Right kidney (tissue), 1 donor: ENCODE results near the gene MED25.

Experiments
- DNase-seq: peaks from one replicate; pipeline ENCODE4 v3.0.0-alpha.2; 2016

Gene MED25

DNA sequence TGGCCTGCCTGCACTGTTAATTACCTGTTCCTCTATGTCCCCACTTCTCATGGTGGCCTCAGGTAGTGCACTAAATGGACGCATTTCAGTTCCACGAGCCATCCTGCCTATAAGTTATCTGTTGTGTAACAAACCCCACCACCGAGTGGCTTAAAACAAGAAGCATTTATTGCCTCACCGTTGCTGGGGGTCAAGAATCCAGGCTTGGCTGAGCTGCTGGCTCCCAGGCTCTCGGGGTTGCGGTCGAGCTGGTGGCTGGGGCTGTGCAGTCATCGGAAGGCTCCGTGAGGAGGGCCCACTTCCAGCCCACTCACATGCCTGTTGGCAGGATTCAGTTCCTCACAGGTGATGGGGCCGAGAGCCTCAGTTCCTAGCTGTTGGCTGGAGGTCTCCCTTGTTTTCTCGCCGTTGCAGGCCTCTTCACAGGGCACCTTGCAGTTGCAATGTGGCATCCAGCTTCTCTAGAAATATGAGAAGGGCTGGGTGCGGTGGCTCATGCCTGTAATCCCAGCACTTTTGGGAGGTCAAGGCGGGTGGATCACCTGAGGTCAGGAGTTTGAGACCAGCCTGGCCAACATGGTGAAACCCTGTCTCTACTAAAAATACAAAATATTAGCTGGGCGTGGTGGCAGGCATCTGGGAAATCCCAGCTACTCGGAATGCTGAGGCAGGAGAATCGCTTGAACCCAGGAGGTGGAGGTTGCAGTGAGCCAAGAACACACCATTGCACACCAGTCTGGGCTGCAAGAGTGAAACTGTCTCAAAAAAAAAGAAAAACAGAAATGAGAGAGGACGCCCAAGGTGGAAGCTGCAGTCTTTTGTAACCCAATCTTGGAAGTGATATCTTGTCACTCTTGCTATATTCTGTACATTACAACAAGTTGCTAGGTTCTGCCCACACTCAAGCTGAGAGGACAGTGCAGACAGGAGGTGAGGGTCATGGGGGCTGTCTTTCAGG, 26.3 kb downstream of the MED25 start:
- no peak for DNase-seq

DNA sequence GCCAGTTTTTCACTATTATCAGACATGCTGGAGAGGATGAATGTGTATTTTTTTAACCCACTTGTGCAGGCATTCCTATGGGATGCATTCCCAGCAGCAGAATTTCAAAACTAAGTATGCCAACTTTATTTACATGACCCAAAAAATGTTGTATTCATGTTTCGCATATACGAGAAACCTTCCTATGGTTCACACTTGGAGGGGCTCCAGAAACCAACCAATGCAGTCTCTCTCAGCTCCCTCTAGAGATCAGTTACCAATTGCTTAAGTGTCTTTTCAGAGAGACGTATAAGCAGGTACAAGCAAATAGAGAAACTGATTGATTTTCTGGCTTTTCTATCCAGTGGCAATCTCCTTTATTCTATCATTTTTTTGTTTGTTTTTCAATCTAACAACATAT, 27.3 kb downstream of the MED25 start:
- no peak for DNase-seq

DNA sequence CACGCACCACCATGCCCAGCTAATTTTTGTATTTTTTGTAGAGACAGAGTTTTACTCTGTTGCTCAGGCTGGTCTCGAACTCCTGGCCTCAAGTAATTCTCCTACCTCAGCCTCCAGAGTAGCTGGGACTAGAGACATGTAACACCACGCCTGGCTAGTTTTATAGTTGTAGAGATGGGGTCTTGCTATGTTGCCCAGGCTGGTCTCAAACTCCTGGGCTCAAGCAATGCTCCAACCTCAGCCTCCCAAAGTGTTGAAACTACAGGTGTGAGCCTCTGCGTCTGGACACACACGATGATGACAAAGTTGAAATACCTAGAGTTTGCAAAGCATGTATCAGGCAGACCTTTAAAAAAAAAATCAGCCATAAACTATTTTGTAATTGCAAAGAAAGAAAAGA, 28.3 kb downstream of the MED25 start:
- DNase-seq, result no peak

DNA sequence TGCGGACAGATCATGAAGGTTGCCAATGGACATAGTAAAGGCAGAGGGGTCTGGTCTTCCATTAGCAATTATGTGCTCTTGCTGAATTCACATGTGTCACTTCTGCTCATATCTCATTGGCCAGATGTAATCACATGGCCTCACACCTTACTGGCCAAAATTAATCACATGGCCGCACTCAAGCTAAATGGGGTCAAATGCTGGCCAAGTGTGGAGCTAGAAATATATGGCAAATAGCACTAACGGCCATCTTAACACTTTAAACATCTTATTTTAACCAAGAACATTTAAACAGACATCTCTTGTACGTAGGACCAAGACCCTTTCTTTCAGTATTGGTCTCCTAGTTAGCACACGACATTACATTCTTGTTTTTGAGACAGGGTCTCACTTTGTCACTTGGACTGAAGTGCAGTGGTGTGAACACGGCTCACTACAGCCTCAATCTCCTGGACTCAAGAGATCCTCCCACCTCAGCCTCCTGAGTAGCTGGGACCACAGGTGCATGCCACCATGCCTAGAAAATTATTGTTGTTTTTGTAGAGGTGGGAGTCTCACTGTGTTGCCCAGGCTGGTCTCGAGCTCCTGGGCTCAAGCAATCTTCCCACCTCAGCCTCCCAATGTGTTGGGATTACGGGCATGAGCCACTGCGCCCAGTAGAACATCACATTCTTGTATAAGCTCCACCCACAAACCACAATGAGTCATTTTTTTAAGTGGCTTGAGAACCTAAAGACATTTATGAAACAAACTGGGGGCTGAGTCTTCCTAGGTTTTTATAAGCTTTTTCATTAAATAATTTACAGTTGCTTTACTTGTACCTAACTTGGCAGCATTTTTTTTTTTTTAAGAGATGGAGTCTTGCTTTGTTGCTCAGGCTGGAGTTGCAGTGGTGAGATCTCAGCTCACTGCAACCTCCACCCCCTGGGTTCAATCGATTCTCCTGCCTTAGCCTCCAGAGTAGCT, 29.9 kb downstream of the MED25 start:
- no peak for DNase-seq

DNA sequence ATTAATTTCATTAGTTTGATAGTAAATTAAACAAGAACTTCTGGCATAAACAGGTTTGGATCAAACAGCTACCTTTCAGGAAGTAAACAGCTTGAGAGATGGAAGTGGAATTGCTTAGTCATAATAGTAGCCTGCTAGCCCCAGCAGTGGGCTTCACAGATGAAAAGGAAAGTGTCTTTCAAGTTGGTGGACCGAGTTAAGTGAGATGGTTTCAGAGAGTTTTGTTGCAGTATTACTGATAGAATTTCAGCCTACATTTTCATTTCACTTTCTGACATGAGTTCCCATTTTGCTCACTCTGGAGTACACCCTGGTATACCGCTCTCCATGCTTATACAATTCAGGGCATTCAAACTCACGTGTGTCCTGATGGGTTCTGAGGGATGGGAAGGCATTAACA, 30.8 kb downstream of the MED25 start:
- DNase-seq, result no peak

DNA sequence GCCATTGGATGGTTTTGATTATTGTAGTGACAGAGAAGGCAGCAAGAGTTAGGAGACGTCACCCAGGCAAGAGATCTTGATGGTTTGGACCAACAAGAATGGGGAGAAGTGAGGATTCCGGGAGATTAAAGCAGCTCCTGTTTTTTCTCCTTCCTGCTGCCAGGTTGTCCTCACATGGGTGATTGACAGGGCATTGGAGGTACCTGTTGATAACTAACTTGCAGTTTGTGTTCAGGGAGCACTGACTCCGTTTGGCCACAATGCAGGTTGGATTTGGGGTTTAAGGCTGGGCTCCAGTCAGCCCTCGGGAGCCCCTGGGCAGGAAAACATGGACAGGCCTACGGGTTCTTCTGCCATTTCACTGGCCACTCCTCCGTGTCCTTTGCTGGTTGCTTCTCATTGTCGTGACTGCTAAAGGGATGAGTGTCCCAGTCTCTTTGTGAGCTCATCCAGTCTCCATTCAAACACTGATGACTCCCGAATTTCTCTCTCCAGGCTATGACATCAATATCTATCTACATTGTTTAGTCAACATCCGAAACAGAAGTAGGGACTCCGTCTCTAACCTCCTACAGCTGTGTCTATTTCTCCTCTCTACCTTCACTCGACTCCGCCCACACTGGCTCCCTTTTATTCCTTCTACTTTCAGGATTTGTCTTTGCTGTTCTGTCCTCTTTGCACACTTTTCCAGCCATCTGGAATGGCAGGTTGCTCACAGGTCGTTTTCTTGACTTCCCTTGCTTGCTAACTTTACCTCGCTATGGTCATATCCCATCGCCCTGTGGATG, 31.5 kb downstream of the MED25 start:
- DNase-seq, result no peak

DNA sequence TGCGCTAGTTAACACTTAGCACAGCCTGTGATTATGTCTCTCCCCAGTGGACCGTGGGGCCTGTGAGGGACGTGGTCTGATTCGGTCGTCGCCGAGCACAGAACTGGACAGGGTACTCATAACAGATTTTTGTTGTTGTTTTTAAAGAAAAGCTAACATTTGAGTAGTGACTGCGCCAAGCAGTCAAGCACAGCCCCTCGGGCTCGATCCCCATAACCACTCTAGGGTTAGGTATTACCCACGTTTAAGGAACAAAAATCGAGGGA, 32.1 kb downstream of the MED25 start:
- DNase-seq, result no peak

DNA sequence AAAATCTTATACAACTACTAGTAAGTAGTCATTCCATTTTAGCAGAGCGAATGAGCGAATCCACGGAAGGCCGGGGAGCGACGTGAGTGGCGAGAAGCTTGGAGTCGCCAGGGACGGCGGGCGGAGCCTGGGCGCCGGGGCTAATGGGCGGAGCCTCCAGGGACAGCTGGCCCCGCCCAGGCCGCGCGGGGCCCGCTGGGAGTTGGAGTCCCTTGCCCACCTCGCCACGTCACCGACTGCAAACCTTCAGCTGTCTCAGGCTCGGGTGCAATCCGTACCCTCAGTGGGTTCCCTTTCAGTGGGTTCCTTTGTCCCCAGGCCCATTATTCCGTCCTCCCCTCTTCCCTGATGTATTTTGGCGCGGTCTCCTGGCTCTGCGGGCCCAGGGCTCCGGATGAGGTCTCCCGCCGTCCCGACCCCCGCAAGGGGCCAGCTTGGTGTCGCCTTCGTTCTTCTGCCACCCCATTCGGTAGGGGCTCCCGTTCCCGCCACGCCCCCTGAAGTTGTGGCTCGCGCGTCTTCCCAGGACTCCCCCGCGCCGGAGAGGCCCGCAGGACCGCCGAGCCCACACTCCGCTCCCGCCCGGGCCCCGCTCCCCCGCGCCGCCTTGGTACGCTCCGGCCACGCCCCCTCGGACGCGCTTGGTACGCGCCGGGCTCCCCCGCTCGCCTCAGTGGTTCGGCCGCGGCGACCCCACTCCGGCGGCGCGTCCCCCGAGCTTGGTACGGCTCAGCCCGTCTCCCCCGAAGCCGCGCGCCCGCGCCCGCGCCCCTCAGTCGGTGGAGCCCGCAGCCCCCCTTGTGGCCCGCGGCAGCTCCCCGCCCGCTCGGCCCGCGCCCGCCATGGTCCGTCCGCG, 32.6 kb downstream of the MED25 start, which contains the start of gene PTOV1:
PTOV1 (plus strand) TSS at position 673 of the 856 bp plus-strand sequence.
- peak; percentile 95 for DNase-seq

DNA sequence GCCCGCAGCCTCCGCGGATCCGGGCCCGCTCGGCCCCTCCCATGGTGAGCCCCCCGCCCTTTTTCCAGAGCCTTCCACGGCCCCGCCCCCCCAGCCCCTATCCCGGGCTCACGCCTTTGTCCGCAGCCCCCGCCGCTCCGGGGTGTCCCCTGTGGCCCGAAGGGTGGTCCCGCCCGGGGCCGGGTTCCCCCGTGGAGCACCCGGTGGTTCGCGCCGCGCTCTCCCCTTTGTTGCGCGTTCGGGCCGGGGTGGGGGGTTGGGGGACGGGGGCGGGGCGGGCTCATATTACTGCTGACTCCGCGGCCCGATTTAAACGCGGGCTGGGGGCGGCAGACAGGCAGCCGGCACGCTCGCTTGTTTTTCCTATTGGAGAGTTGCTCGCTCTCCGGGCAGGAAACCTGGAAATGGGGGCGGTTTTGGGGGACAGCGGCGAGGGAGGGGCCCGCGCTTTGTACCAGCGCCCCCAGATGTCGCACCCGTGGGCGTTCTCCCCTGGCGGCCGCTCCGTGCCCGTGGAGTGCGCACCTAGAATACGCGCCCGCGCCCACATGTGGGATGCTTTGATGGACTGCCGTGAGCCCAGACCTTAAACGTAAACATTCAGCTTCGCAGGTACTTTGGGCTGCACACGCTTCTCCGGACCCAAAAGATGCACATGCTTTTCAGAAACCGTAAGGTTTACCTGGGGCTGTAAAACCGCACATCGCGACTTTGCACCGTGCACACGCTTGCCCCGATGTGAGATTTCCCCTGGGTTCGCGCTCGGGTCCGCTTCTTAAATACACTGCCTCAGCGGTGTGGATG, 33.6 kb downstream of the MED25 start:
- DNase-seq, result peak; percentile 34

DNA sequence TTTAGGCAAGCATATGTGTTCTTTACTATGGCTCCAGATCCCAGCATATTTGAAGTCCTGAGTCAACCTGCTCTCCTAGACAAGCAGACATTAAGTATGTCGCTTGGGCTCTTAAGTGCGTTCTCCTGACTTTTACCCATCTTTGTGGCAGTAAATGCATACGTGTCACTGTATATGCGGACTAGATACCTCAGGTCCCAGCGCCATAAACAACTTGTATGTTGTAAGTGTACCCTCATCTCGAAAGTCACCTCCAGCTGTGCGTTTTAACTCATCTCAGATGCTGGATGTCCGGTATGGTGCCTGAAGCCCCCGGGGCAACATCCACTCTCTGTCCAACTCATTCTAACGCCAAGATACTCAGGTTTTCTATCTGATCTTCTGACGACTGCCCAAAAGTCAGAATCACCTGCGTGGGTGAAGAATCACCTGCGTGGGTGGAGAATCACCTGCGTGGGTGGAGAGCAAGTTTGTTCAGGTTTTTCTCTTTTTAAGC, 34.6 kb downstream of the MED25 start:
- DNase-seq, result no peak

DNA sequence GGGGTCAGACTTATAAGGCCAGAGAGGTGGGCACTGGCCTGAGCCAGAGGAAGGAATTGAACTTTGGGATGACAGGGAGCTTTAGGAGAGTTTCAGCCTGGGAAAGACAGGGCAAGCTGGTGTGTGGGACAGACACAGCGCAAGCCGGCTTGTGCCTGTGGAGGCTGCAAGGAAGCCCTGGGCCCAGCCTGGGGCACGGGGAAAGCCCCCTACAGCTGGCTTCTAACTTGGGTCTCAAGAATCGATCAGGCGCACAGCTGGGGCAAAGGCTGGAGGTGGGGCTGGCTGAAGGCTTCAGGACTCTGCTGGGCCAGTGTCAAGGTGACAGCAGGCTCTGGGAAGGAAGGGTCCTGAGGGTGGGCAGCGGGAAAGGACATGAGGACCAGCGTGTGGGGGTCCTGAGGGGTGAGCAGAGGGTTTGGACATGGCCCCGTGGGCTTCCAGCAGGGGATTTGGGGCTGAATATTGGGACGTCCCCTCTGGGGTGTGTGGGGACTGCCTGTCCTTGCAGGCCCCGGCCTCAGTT, 35.8 kb downstream of the MED25 start:
- no peak for DNase-seq

DNA sequence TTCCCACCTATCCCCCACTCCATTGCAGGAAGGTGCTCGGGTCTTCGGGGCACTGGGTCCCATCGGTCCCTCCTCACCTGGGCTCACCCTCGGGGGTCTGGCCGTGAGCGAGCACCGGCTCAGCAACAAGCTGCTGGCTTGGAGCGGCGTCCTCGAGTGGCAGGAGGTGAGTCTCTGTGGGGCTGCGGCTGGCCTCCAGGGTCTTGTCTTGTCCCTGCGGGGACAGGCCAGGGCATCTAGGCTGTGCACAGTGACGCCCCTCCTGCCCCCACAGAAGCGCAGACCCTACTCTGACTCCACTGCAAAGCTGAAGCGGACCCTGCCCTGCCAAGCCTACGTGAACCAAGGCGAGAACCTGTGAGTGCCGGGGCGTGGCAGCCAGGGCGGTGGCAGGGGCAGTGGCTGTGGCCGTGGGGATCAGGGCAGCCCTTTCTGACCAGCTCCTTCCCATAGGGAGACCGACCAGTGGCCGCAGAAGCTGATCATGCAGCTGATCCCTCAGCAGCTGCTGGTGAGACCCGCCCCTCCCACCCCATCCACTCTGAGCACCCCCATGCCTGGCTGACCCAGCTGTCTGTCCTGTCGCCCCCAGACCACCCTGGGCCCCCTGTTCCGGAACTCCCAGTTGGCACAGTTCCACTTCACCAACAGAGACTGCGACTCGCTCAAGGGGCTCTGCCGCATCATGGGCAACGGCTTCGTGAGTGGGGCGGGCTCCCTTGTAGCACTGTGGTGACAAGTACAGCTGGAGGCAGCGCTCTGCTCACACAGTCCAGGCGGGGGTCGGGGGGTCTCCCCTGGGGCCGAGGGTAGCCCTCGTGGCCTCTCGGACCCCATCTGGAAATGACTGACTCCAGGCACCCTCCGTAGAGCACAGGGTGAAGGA, 36.5 kb downstream of the MED25 start:
- DNase-seq, result no peak

DNA sequence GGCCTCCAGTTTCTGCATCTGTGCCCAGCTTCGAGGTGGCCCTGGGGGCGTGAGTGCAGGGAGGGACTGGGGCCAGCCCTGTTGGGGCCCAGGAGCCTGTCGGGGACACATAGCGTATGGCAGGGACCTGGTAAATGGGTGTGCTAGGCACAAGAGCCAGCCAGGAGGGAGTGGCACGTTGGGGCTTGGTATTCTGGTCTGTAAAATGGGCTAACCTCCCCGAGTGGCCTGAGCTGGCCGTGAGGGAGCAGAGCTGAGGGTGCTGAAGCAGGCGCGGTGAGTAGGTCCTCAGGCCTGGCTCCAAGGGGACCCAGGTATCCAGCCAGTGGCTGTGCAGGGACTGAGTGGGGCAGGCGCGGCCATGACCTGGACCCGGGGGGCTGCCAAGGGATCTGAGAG, 37.2 kb downstream of the MED25 start:
- no peak for DNase-seq

DNA sequence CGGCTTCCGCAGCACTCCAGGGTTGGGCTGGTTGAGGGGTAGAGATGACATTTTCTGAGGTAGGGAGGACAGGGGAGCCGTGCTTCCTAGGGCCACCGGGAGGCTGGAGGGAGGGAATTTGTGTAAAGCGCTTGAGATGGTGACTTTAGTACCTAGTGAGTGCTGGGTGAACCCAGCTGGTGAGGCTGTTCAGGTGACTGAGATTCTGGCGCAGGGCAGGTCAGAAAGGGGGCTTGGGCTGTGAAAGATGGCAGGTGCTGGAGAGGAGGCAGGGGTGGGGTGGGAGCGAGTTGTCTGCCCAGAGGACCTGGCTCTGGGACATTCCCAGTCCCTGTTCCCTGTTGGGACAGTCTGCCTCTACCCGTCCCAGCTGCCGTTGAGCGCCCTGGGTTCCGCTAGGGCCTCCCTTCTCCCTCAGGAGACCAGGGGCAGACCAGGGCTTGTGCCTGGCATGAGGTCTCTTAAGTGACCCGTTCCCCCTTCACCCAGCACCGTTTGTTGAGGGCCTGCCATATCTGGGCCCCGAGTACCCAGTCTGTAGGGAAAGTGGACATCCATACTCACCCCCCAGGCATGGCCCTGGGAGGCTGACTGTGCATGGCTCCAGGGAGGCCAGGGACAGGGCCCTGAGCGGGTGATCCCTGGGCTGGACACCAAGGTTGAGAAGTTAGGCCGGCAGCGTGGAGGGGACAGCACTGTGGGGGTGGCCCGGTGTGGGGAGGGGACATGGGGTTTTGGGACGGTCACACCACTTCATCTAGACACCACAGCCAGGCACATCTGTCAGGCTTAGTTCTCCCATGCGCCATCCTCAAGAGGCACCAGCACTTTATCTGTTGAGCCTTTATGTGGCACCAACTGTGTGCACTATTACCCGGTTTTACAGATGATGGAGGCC, 37.8 kb downstream of the MED25 start:
- no peak for DNase-seq

DNA sequence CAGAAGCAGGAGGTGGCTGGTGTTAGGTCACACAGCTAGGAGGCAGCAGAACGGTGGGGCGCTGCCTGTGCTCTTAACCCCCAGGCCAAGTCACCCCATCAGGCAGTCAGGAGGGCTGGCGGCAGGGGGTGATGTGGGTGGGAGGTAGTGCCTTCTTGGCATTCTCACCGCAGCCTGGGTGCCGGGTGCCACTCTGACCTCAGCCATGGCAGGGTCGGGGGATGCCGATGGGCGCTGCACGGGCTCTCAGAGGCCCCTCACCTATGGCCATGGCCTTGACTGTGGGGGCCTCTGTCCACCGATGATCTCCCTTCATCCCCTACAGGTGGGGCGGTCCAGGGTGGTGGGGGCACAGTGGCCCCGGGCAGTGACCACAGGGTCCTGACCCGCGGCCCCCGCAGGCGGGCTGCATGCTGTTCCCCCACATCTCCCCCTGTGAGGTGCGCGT, 38.5 kb downstream of the MED25 start:
- no peak for DNase-seq

DNA sequence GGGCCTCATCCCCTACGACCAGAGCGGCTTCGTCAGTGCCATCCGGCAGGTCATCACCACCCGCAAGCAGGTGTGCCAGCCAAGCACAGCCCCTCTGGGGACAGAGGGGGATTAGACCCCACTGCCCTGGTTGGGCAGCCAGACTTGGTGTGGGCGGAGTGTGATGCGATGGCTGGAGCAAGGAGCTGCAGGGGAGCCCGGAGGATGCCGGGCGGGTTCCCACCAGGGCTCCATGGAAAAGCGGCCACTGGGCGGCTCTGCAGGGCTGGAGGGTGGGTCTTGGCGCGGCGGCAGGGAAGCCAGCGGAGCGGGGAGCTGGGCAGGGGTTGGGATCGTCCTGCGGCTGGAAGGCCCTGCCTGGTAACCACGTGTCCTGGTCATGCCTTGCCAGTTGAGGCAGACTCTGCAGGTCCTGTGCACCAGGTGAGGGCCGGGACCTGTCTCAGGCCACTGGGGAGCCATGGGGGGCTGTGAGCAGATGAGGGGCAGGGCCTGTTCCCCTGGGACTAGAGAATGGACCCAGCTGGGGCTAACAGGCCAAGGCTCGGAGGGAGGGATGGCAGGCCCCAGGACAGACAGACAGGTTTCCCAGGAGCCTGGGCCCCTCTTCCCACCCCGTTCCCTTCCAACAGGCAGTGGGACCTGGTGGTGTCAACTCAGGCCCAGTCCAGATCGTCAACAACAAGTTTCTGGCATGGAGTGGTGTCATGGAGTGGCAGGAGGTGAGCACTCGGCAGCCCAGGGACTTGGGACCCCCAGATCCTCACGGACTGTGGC, 39.2 kb downstream of the MED25 start:
- DNase-seq, result no peak

DNA sequence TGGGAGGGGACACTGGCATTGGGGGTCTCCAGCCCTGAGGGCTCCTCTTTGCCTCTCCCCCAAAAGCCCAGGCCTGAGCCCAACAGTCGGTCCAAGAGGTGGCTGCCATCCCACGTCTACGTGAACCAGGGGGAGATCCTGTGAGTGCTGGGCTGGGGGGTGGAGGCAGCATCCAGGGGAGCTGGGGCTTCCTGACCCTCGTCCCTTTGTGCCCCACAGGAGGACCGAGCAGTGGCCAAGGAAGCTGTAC, 39.7 kb downstream of the MED25 start:
- no peak for DNase-seq
